Fibroblast of villous mesenchyme (primary cell): Measurements from ENCODE around the gene KRTAP1-1. TPM values are rescaled to one million over a fixed set of nuclear protein-coding genes. Genes with fewer than 3 reads are reported as not detected.
A peak's percentile ranks its signal among the peaks of the same experiment; 100 is the strongest.
"Not testable (repeated sequence)": the region's sequence is repeated elsewhere in the genome, so short reads cannot be mapped to it uniquely, and the experiment has no call there.

Source experiments
- DNase-seq: peaks from one replicate; pipeline ENCODE4 v3.0.0-alpha.2; 2010; ENCODE audit warnings: low read depth
- H3K4me3 ChIP-seq: 2 replicates; pipeline ENCODE4 v1.5.1; 2011; ENCODE audit warnings: low read depth, mild to moderate bottlenecking, low read length
- CTCF ChIP-seq: IDR thresholded peaks from 2 replicates; pipeline ENCODE4 v1.5.1; 2012; ENCODE audit warnings: low read depth, mild to moderate bottlenecking, low read length; ENCODE audit not compliant: insufficient read depth
- total RNA-seq: library from RNA; depleted of rRNA; stranded (reverse); fragments of >200 nt; gene quantifications from 2 replicates; pipeline ENCODE4 v1.2.3, GENCODE V29; 2012

The KRTAP1-1 gene
- total RNA-seq, 1 donor, result not detected

GRCh38 chr17:41008811-41009210 lies 32.4 kb downstream of the KRTAP1-1 start, which contains the start of gene KRTAP3-1:
KRTAP3-1 (minus strand) TSS chr17:41009128; CDS start chr17:41009074, 54 bp downstream.
- no peak for TF ChIP-seq CTCF
- DNase-seq, result no peak
- no peak within 1 kb of the TSS for H3K4me3 ChIP-seq

GRCh38 chr17:41004397-41004796 lies 36.9 kb downstream of the KRTAP1-1 start:
- TF ChIP-seq CTCF, result no peak
- no peak overlapping the region for H3K4me3 ChIP-seq
- no peak for DNase-seq

- no peak overlapping the region for H3K4me3 ChIP-seq
- TF ChIP-seq CTCF, result no peak
- DNase-seq, result no peak
These were observed 37.3 kb downstream of the KRTAP1-1 start for GRCh38 chr17:41003926-41004325.

GRCh38 chr17:41002814-41003213 lies 38.4 kb downstream of the KRTAP1-1 start:
- no peak for TF ChIP-seq CTCF
- H3K4me3 ChIP-seq, result no peak overlapping the region
- DNase-seq, result peak; percentile 58

- DNase-seq, result no peak
- no peak overlapping the region for H3K4me3 ChIP-seq
- TF ChIP-seq CTCF, result no peak
These were observed 39.5 kb downstream of the KRTAP1-1 start for GRCh38 chr17:41001795-41002194.

- DNase-seq, result not testable (repeated sequence)
These were observed 41.7 kb downstream of the KRTAP1-1 start, which contains the start of gene KRTAP3-2 for GRCh38 chr17:40999563-40999962. KRTAP3-2 (minus strand) TSS chr17:40999906; CDS start chr17:40999853, 53 bp downstream.

GRCh38 chr17:40997361-40997760 lies 43.9 kb downstream of the KRTAP1-1 start:
- DNase-seq, result no peak
- no peak overlapping the region for H3K4me3 ChIP-seq
- TF ChIP-seq CTCF, result no peak

More at GRCh38 chr17:40999563-40999962, 41.7 kb downstream of the KRTAP1-1 start, which contains the start of gene KRTAP3-2:
- not testable (repeated sequence) for H3K4me3 ChIP-seq
